Lung microvascular endothelial cell (primary cell): ENCODE data around the gene EDRF1. TPM values are rescaled to one million over a fixed set of nuclear protein-coding genes. Genes with fewer than 3 reads are reported as not detected.

ENCODE experiments used
- DNase-seq, 2 donors: peaks; one replicate each; pipeline versions ENCODE4 v3.0.0 to v3.0.0-alpha.2; 2010; ENCODE audit warnings: low read depth in 2 of 2
- total RNA-seq: library from RNA; depleted of rRNA; stranded (reverse); fragments of >200 nt; gene quantifications from 2 replicates; pipeline ENCODE4 v1.2.1, GENCODE V29; 2014

EDRF1 gene
- total RNA-seq, 1 donor from 2014 or later = 15.1 TPM

- no peak for DNase-seq
Measured at GRCh38 chr10:125785791-125786190, 66.3 kb downstream of the EDRF1 start.

DNA sequence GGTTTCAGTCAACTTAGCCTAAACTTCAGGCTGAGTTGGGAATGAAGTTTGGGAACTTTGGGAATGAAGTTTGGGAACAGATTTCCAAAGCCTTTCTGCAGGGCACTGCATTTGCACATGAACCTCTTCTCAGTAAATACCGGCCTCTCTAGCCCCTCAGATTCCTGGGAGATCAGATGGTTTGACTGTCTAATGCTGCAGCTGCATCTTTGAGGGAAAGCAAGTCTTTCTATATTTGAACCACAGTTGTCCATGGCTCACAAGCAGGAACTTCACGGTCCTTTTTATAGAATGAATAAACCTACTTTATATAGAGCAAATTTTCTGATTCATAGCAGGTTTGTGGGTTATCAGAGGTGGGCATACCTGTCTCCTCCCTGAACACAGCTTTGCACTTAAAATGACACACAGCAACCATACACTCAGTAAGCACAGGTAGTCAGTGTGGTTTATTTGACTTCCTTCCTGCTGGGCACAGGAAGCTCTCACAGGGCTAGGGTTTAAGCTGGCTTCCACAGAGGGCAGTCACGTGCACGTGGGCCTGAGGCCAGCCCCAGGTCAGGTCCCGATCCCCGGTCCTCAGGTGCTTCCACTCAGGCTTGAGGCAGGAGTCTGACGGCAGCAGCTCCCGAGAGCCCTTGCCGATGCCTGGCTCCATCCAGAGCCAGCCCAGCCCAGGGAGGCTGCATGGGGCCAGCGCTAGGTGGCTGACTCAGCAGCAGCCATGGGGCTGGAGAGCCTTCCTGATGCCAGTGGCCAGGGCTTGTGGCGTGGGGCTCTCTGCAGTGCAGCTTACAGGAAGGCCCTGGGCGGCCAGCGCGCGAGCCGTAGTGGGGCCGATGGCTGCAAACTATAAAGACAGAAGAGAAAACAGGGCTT is 68.9 kb downstream of the EDRF1 start:
- DNase-seq = peak in 1 of 2 donors; percentile 33

- DNase-seq = no peak
Measured at GRCh38 chr10:125792342-125793300, 73.1 kb downstream of the EDRF1 start.

- DNase-seq = peak in 1 of 2 donors; percentile 42
Measured at GRCh38 chr10:125795128-125795527, 75.6 kb downstream of the EDRF1 start.

- DNase-seq = no peak
Measured at GRCh38 chr10:125795637-125796190, 76.2 kb downstream of the EDRF1 start.

DNA sequence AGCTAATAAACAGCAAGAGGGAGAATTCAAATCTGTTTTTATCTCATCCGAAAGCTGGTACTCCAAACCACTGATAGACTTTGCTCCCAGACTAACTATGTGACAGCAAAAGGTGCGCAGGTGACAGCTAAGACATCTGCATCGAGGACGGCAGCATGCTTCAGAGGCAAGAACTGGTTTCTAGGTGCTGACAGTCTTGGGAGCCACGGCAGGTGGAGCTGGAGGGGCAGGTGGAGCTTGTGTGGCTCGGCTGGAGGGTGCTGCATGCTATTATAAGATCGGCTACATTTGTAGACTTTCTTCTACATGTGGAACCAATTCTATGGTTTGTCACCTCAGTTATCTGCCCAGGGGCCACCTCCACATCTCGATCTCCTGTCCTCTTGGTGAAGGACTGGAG is 77.9 kb downstream of the EDRF1 start:
- DNase-seq = no peak

DNA sequence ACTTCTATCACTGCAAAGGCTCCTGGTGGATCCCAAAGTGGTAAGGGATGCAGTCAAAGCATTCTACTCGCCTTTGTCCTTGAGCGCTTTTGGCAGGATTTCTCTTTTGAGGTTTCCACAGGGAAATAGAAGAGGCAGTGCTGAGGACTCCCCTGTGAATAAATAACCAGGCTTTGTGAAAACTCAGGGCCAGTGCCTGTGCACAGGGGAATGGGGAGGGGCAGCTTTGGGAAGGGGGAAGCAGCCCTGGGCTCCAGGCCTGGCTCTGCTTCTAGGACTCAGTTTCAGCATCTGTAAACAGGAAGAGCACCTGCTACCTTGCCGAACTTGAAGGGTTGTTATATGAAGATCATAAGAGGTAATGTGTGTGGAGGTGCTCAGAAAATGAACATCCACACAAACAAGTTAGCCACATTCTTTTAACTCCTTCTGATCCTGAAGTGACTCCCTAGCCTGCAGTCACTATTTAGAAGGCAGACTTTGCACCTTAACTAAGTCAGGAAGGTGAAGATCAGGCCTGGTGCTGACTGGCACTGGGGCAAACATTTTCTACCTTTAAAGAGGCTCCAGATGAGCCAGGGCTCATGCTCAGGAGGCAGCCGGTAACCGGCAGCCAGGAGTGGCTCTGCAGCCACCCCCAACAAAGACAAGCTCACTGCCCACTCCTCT is 78.6 kb downstream of the EDRF1 start:
- DNase-seq = no peak

GRCh38 chr10:125799451-125800182 is 80.1 kb downstream of the EDRF1 start:
- no peak for DNase-seq

DNA sequence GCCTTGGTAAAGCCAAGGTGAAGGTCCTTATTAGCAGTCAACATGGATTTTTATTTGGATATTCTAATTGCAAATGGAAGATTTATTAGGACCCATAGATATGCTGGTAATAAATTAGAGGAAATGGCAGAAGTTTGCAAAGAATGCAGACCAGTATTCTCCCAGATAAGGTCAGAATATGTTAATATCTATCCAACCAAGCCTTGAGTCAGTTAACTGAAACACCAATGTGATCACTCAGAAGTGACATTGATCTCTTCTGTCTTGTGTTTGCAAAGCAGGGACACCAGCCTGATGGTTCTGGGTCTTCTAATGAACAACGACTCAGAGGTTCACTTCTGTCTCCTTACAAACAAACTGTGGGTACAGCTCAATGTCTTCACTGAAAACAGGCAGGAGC is 82.1 kb downstream of the EDRF1 start:
- no peak for DNase-seq

DNA sequence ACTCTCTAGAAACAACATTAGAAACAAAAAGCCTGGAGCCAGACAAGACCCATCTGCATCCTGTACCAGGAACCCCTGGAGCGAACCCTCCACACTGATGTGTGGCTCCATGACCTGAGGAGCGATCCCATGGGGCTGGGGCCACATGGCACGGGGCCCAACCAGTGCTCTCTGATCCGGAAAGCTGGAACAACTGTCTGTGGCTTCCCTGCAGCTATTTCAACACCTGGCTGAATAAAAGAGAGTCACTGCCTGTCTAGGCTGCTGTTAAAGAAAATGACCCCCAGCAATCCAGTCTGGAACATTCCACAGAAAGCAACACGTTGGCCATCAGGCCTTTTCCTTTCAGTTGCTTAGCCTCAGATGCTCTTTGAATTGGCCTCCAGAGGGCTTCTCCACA is 82.6 kb downstream of the EDRF1 start:
- DNase-seq = peak in 1 of 2 donors; percentile 94

DNA sequence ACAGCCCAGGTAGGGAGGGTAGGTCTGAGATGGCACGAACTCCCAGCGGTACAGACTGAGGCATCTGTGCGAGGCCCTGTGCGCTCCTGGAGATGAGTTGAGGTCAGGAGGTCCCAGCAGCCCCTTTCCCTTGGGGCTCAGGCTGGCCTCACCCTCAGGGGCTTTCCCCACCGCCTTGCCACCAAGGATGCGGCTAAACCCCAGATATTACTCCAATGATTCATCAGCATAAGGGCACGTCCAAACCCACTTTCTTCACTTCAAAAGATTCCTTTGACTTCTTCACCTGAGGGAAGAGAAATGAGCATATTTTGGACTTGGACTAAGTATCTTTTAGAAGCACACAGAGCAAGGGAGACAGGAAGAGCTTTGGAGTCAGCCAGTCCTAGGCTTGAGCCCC is 83.2 kb downstream of the EDRF1 start:
- no peak for DNase-seq

DNA sequence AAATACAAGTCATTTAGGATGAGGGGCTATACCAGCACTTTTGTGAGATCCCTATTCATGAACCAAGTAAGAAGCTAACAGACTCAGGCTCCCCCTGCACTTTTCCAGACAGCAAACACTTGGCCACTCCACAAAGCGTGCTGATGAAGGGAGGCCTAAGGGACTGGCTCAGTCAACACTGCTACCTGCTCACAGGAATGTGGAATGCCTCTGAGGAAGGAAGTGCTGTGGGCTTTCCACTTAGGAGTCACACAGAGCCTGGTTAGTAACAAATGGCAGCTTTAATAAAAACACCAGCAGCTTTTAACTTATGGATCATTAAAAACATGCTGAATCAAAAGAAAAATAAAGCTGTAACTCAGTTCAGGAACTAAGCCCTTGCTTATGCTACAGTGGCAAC is 88.5 kb downstream of the EDRF1 start:
- DNase-seq = peak in 1 of 2 donors; percentile 54

DNA sequence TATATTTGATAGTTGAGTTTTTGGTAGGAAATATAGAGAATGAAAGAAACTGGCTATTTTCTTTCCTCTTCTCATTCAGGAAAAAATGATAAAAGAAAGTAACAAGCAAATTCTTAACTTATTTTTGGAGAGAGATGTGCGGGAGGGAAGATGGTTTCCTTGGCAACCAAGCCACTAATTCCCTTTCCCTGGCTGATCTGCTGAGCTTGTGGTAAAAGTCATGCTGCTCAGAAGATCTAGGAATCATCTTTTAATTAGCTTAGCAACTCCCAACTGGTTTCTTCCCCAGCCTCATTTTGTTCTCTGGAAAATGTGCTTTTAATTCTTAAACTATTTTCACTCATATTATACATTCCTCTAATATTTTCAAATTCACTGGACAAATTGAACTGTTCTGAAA is 91.7 kb downstream of the EDRF1 start:
- DNase-seq = no peak

DNA sequence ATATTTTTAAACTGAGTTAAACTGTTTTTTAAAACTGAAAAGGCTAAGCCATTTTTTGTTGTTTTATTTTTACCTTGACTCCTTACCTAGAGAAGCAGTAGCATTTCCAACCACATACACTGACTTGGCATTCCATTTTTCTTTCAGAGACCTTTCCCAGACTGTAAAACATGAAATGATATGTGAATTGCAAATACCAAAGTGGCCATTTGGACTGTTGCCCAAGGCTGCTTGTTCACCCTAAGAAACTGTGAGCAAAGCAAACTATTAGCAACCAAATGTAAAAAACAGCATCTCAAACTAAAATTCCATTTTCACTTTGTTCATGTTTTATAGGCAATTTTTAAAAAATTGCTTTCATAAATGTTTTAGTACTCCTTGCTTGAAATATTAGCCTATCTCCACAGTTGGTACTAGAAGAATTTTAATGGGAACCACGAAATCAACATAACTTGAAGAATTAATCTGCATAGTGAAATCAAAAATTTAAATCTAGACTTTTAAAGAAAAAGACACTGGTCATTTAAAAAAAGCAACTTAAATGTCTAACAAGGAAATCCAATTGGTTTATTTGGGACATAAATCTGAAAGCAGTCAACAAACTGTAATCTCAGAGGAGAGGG is 92.7 kb downstream of the EDRF1 start:
- no peak for DNase-seq

Other genes starting within 250 kb of the EDRF1 start
- not detected in 2 replicates for gene TEX36, start 36.5 kb upstream of the EDRF1 start, total RNA-seq
- 0.22 and 3.2 TPM in 2 replicates for gene MMP21, start 56.1 kb downstream of the EDRF1 start, total RNA-seq
- gene UROS, start 103.5 kb downstream of the EDRF1 start, total RNA-seq = 48.4 and 56.2 TPM in 2 replicates
- gene BCCIP, start 103.8 kb downstream of the EDRF1 start, total RNA-seq = 22.2 and 31.7 TPM in 2 replicates
- gene DHX32, start 161.6 kb downstream of the EDRF1 start, total RNA-seq = 32.9 and 43.8 TPM in 2 replicates
- 0.60 and 0.87 TPM in 2 replicates for gene FANK1, start 176.9 kb downstream of the EDRF1 start, total RNA-seq